GM12875 (cell line): ENCODE measurements around the gene CD2.

ENCODE experiments used
- H3K4me3 ChIP-seq: one replicate; pipeline ENCODE4 v1.5.1; 2011; ENCODE audit warnings: low read depth, low read length, control low read depth
- CTCF ChIP-seq: IDR thresholded peaks from 2 replicates; pipeline ENCODE4 v1.5.1; 2011; ENCODE audit warnings: low read depth, mild to moderate bottlenecking, control low read depth, inconsistent platforms, low read length, moderate library complexity, borderline replicate concordance; ENCODE audit not compliant: insufficient read depth

Gene CD2

GRCh38 chr1:116732726-116733125 lies 21.5 kb upstream of the CD2 start:
- TF ChIP-seq CTCF: no peak
- no peak overlapping the region for H3K4me3 ChIP-seq

GRCh38 chr1:116733476-116734365 lies 20.5 kb upstream of the CD2 start:
- no peak overlapping the region for H3K4me3 ChIP-seq
- no peak for TF ChIP-seq CTCF

- no peak overlapping the region for H3K4me3 ChIP-seq
- TF ChIP-seq CTCF: no peak
Measured at GRCh38 chr1:116735246-116735645, 19.0 kb upstream of the CD2 start.

- no peak overlapping the region for H3K4me3 ChIP-seq
- peak; percentile 84 for TF ChIP-seq CTCF
Measured at GRCh38 chr1:116737020-116737854, 17.0 kb upstream of the CD2 start.

GRCh38 chr1:116737855-116738321 lies 16.3 kb upstream of the CD2 start:
- TF ChIP-seq CTCF: no peak
- H3K4me3 ChIP-seq: no peak overlapping the region

- H3K4me3 ChIP-seq: no peak overlapping the region
Measured at GRCh38 chr1:116738673-116739370, 15.4 kb upstream of the CD2 start.

More at GRCh38 chr1:116738673-116739370, 15.4 kb upstream of the CD2 start:
- TF ChIP-seq CTCF: no peak
